Calu3 (cell line): ENCODE data around the gene CRB3. TPM values are rescaled to one million over a fixed set of nuclear protein-coding genes. Genes with fewer than 3 reads are reported as not detected.
A peak's percentile ranks its signal among the peaks of the same experiment; 100 is the strongest.

Source experiments
- BruUV-seq: library from RNA; stranded (reverse); fragments of 400-500 nt; replicated peaks from 2 replicates; lab custom pipeline; 2021; lab: Mats Ljungman, UMichigan
- CTCF ChIA-PET: fragments of 300-600 bp; sonication (Branson Sonifier 250); formaldehyde crosslinking; loops from one replicate; lab custom pipeline; 2022; ENCODE audit warnings: antibody characterized with exemption; lab: Charles Lee
- DNase-seq: peaks from one replicate; pipeline ENCODE4 v3.0.0; 2022
- H3K27ac Mint-ChIP-seq: one replicate; pipeline ENCODE4 v1.8.0; 2022; ENCODE audit warnings: mixed read lengths; ENCODE audit not compliant: unreplicated experiment
- H3K27me3 Mint-ChIP-seq: one replicate; pipeline ENCODE4 v1.8.0; 2022; ENCODE audit warnings: mixed read lengths; ENCODE audit not compliant: unreplicated experiment
- H3K36me3 Mint-ChIP-seq: one replicate; pipeline ENCODE4 v1.8.0; 2022; ENCODE audit warnings: mild to moderate bottlenecking, moderate library complexity, mixed read lengths; ENCODE audit not compliant: insufficient read depth, unreplicated experiment
- H3K4me1 Mint-ChIP-seq: one replicate; pipeline ENCODE4 v1.8.0; 2022; ENCODE audit warnings: mild to moderate bottlenecking, low read depth, mixed read lengths; ENCODE audit not compliant: unreplicated experiment
- H3K4me3 Mint-ChIP-seq: one replicate; pipeline ENCODE4 v1.8.0; 2022; ENCODE audit warnings: mild to moderate bottlenecking, low read depth, moderate library complexity, mixed read lengths; ENCODE audit not compliant: unreplicated experiment
- H3K9me3 Mint-ChIP-seq: one replicate; pipeline ENCODE4 v1.8.0; 2022; ENCODE audit warnings: low read depth, mixed read lengths; ENCODE audit not compliant: unreplicated experiment
- intact Hi-C: fragments of 100-400 bp; cut with micrococcal nuclease; formaldehyde crosslinking; loops from one replicate; pipeline ENCODE4 v1.10.0; 2022; ENCODE audit not compliant: unreplicated experiment
- total RNA-seq: library from RNA; stranded (reverse); gene quantifications from 2 replicates; pipeline ENCODE4 v1.2.3, GENCODE V29; 2022
- TF ChIP-seq, protein P1 (sequence below): fragments of 200-600 bp; IDR thresholded peaks from one replicate; pipeline ENCODE4 v1.8.0; 2022; ENCODE audit warnings: antibody characterized with exemption; ENCODE audit not compliant: unreplicated experiment

The CRB3 gene
- total RNA-seq, 1 experiment from 2014 or later = 47.6 TPM

- H3K9me3 Mint-ChIP-seq = no peaks in the 10 kb centered on the region
- no TSS peak for BruUV-seq
- DNase-seq = no peak
- CTCF ChIA-PET = interaction anchor here (0.6 kb wide), 2 partner anchors 14 to 32 kb away, joined by 3 to 5 read pairs; no protein-coding TSS in a partner anchor
- peaks cover 44% of the 10 kb centered on the region for H3K36me3 Mint-ChIP-seq
- H3K4me1 Mint-ChIP-seq = no peaks in the 10 kb centered on the region
- no peak overlapping the region for H3K27ac Mint-ChIP-seq
- no peak overlapping the region for H3K4me3 Mint-ChIP-seq
- TF ChIP-seq, protein P1, sequence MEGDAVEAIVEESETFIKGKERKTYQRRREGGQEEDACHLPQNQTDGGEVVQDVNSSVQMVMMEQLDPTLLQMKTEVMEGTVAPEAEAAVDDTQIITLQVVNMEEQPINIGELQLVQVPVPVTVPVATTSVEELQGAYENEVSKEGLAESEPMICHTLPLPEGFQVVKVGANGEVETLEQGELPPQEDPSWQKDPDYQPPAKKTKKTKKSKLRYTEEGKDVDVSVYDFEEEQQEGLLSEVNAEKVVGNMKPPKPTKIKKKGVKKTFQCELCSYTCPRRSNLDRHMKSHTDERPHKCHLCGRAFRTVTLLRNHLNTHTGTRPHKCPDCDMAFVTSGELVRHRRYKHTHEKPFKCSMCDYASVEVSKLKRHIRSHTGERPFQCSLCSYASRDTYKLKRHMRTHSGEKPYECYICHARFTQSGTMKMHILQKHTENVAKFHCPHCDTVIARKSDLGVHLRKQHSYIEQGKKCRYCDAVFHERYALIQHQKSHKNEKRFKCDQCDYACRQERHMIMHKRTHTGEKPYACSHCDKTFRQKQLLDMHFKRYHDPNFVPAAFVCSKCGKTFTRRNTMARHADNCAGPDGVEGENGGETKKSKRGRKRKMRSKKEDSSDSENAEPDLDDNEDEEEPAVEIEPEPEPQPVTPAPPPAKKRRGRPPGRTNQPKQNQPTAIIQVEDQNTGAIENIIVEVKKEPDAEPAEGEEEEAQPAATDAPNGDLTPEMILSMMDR = no peak
- intact Hi-C loops = no loop called here
- no peaks in the 10 kb centered on the region for H3K27me3 Mint-ChIP-seq
Measured at GRCh38 chr19:6416658-6417405, 47.2 kb upstream of the CRB3 start.

- Mint-ChIP-seq H3K4me1 (no peaks in the 10 kb centered on the region), H3K27me3 (no peaks in the 10 kb centered on the region), H3K36me3 (peaks cover 48% of the 10 kb centered on the region), H3K4me3 (no peak overlapping the region), H3K9me3 (no peaks in the 10 kb centered on the region), H3K27ac (no peak overlapping the region)
- DNase-seq = peak; percentile 14
- no TSS peak for BruUV-seq
- CTCF ChIA-PET = interaction anchor here (0.6 kb wide), 2 partner anchors 13 to 31 kb away, joined by 3 to 5 read pairs; no protein-coding TSS in a partner anchor
- intact Hi-C loops = no loop called here
- TF ChIP-seq, protein P1 = no peak
Measured at GRCh38 chr19:6417713-6418561, 46.1 kb upstream of the CRB3 start.

- DNase-seq = no peak
- no peaks in the 10 kb centered on the region for H3K9me3 Mint-ChIP-seq
- no peaks in the 10 kb centered on the region for H3K4me1 Mint-ChIP-seq
- H3K27ac Mint-ChIP-seq = no peak overlapping the region
- no peaks in the 10 kb centered on the region for H3K27me3 Mint-ChIP-seq
- CTCF ChIA-PET = no interaction called here
- intact Hi-C loops = no loop called here
- TF ChIP-seq, protein P1 = no peak
- BruUV-seq = no TSS peak
- H3K4me3 Mint-ChIP-seq = no peak overlapping the region
- peaks cover 50% of the 10 kb centered on the region for H3K36me3 Mint-ChIP-seq
Measured at GRCh38 chr19:6418562-6418932, 45.5 kb upstream of the CRB3 start.

- BruUV-seq = no TSS peak
Measured at GRCh38 chr19:6421075-6422014, 42.7 kb upstream of the CRB3 start.

More at GRCh38 chr19:6421075-6422014, 42.7 kb upstream of the CRB3 start:
- intact Hi-C loops = no loop called here
- peaks cover 46% of the 10 kb centered on the region for H3K36me3 Mint-ChIP-seq
- H3K9me3 Mint-ChIP-seq = no peaks in the 10 kb centered on the region
- no peak for DNase-seq
- H3K27ac Mint-ChIP-seq = no peak overlapping the region
- CTCF ChIA-PET = interaction anchor here (0.6 kb wide), 1 partner anchor 713 kb away, joined by 4 read pairs; no protein-coding TSS in a partner anchor
- no peaks in the 10 kb centered on the region for H3K27me3 Mint-ChIP-seq
- TF ChIP-seq, protein P1 = no peak
- H3K4me1 Mint-ChIP-seq = no peaks in the 10 kb centered on the region
- H3K4me3 Mint-ChIP-seq = no peak overlapping the region
